Left kidney (tissue), 2 donors: ENCODE results near the gene PREX1. TPM values are rescaled to one million over a fixed set of nuclear protein-coding genes. Genes with fewer than 3 reads are reported as not detected.

ENCODE experiments used
- DNase-seq: peaks from one replicate; pipeline ENCODE4 v3.0.0-alpha.2; 2013
- polyA plus RNA-seq: library from polyadenylated mRNA; unstranded; fragments of 120-200 nt; gene quantifications from one replicate; pipeline ENCODE4 v1.2.1, GENCODE V29; 2013; ENCODE audit not compliant: insufficient read length

Gene PREX1
- polyA plus RNA-seq, 1 donor, result 11.7 TPM

DNA sequence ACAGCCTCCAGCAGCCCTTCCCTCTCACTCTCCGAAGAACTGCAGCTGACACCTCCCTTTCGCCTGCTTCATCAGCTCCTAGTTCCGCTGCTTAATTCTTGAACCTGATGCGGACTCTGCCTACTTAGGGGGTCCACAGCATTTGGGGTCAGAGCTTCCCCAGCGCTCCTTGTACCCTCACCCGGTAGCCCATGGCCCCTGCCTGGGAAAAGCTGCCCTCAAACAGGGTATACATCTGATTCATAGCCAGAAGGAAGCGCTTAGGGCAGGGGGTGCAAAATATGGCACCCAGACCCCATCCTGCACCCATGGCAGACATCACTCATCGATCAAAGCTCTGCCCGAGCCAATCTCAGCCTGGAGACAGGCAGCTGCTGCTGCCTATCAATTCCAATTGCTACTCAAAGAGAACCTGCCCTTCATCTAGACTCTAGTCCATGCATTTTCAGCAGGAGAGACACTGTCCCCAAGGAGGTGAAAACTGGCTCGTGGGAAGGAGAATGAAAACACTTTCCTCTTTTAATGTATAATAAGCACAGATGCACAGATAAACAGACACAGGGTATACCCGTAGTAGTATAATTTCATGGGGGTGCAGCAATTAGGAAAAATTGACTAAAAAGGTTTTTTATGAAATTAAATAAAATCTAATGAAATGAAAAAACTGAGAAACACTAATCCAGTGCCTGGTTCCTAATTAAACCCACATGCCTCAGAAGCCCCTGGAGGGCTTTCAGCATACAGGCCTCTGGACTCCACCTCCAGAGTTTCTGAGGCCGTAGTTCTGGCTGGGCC is 194.8 kb downstream of the PREX1 start:
- DNase-seq, result no peak

DNA sequence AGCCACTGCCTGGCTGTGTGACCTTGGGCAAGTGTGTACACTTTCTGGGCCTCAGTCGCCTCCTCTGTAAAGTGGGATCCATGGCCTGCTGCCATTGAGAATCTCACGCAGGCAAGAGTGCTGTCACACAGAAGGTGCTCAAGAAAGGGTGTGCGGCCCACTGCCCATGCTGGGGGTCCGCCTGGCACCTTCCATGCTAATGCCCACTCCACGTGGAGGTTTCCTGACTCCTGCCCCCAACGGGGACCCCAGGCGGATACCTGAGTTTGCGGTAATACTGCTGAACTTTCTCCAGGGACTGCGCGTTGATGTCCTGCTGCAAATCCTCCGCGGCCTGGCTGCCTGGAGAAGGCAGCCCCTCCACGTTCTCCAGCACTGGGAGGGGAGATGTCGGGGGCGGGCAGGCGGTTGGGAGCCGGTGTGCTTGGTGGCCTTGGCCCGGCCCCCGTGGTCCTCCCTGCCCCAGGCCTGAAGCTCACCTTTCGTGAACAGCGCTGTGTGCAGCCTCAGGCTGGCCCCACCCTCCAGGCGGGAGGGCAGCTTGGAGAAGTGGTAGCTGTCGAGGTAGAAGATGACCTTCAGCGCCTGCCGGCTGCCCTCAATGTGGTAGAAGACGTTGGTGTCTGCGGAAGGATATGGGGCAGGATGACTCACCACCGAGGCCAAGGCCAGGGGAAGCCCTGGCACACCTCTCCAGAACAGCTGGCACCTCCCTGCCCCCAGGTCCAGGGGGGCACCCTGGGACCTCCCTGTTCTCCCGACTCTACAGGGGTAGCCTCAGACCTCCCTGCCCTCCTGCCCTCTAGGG is 195.6 kb downstream of the PREX1 start:
- DNase-seq, result no peak

DNA sequence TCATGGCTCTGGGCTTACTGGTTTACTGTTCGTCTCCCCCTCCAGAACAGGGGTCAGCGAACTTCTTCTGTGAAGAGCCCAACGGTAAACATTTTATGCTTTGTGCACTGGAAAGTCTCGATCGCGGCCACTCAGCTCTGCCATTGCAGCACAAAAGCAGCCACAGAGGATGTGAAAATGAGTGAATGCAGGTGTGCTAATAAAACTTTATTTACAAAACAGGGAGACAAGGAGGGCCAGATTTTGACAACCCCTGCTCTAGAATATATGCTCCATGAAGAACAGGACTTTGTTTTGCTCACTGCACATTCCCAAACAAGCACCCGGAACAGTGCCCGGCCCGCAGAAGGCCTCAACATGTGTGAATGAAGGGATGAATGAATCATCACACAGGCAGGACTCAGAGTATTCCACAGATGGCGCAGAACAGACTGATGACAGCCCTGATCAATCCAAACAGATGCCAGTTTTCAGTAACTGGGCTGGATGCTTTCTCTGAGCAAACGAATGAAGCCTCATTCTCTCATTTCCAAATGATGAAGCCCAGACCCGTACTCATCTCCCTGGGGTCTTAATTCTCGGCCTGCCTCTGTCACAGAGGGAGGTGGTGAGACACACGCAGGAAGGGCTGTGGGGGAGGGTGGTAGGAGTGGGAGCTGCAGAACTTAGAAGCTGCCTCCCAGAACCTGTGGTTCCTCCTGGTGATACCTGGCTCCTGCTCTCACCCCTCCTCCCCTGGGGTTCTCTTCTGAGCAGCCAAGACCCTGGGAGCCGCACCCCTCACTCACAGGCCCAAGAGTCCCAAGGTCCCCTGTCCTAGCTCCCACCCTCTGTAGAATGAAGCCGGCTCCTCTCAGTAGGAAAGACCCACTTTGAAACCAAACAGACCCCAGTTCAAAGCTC is 196.4 kb downstream of the PREX1 start:
- no peak for DNase-seq

DNA sequence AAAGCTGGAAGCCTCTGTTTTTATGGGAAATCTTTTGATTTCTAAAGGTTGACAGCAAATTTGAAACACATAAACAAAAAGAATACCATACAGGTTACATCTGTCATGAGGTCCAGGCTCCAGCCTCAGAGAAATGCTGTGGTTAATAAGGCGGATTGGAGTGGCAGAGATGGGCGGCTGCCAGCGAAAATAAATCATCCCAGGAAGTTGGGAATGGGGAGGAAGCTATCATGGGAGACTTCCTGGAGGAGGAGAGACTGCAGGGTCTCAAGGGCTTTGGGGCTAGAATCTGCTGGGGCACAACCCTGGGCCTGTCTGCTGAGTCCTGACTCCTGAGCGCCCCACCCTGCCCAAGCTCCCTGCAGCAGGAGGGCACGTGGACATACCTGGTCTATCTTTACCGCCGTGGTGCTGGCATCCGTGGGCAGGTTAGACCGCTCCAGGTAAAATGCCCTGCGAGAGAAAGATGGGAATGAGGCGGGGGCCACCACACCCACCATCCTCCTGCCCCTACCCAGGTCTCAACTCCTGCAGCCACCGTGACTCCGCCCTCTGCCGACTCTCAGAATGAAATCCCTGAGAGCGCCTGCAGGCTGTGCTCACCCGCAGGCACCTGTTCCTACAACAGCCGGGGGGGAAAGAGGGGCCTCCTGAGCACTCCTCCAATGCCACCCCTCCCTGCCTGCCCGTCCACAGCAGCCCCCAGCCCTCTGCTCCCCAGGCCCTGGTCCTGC is 197.3 kb downstream of the PREX1 start:
- no peak for DNase-seq

DNA sequence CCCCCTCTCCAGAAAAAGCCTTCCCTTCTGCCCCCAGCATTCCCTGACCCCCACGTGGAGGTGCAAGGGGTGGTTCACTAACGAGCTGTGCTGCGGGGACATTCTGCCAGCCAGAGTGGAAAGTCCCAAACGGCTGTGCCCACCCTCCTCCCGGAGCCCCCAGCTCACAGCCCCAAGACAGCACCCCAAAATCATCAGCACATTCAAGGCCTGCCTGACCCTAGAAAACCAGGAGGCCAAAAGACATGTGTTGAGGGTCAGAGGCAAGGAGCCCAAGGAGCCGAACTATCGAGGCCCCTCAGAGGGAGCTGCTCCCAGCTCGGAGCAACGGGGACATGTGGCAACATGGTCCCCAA is 197.9 kb downstream of the PREX1 start:
- no peak for DNase-seq

DNA sequence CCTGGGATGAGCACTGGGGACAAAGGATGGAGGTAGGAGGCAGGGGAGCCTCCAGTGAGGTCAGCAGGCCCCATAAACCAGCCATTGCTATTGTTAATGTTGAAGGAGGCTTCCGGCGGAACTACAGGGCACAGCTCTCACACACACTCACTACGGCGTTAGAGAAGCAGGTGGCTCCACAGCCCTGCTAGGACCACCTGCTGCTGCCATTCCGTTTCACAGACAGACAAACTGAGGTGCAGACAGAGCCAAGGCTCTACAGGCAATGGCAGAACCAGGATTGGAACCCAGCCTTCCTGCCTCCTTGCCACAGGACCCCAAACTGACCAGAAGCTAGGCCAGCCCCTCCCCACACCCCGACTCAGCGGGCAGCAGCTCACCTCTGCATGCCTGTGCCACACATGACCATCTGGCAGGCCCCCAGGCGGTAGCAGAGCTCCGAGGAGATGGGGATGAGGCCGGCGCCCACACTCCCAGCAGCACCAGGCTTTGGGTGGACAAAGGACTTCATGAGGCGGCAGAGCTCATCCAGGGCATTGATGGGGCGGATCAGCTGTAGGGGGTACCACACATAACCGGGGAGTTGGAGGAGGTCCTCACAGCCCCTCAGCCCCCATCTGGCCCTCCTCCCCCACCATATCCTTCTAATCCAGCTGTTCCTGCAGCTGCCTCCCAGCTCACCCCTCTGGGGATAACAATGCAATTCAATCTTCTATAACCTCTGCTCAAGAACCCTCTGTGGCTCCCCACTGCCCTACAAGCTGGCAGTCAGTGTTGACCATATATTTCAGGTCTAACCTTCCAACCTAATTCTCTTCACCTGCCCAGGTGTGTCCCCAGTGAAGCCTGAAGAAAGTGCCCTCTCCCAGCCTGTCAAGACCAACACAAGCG is 198.5 kb downstream of the PREX1 start:
- no peak for DNase-seq

DNA sequence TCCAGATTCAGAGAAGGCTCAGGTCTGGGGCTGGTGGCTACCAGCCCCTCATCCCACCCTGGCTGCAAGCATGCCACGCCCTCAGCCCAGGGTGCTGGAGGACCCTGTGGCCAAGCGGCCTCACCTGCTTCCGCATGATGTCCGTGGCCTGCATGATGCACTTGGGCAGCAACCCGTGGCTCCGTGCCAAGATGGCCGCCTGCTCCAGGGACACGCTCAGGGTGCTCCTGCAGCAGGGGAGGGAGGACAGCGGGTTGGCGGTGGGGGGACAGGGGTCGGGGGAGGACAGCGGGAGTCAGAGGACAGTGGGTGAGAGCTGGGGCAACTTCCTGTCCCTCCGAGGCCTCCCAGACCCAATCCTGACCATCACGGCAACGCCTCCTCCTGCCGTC is 200.1 kb downstream of the PREX1 start:
- DNase-seq, result no peak

DNA sequence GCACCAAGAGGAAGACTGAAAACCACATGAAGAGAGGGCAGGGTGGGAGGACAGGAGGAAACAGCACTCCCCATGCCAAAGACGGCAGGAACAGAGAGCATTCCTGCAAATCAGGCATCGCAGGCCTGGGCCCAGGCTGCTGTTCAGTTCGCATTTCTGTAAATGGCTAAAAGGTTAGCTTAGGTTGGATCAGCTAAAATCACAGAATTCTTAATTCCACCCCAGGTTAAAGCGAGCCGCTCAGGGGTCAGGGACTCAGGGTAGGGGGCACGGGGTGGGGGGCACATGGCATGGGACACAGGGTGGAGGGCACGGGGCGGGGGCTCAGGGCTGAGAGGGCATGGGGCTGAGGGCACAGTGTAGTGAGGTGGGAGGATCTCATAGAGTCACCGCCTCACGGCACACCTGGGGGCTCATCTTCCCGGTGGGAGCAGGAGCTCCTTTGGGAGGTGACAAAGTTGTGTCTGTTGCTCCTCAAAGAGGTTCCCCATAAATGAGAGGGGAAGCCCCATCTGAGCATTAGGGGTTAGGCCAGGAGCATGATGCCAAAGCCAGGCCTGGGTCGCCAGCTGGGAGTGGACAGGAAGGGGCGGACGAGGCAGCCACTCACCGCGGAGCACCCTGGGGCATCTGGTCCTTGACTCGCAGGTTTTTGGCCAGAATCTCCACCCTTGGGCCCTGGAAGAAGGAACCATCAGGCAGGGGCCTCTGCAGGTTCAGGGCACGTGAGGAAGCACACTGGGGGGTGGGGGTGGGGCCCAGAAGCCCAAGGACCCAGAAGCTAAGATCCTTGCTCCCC is 200.7 kb downstream of the PREX1 start:
- DNase-seq, result no peak

DNA sequence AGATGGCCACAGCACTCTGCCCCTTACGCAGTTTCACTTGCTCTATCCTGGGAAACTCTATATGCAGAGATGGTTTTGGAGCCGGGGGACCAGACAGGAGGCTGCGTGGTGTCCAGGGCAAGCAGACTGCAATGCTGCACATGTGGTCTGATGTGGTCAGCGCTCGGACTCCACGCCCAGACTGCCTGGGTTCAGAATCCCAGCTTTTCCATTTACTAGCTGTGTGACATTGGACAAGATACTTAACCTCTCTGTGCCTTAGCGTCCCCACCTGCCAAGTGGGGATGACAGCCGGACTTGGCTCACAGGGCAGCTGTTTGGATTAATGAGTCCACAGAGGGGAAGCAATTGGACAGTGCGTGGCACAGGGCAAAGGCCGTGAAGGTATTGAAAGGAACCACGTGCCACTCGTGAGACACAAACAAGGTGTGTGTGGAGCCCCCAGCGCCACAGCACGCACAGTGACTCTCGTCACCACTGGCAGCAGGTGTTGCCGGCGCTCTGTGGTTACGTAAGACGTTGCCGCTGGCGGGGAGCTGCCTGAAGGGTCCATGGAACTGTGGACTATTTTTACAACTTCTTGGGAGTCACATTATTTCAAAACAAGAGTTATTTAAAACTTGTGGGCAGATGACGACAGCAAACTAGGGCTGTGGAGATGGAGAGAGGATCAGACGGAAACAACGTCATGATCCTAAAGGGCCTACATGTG is 201.4 kb downstream of the PREX1 start:
- DNase-seq, result no peak

DNA sequence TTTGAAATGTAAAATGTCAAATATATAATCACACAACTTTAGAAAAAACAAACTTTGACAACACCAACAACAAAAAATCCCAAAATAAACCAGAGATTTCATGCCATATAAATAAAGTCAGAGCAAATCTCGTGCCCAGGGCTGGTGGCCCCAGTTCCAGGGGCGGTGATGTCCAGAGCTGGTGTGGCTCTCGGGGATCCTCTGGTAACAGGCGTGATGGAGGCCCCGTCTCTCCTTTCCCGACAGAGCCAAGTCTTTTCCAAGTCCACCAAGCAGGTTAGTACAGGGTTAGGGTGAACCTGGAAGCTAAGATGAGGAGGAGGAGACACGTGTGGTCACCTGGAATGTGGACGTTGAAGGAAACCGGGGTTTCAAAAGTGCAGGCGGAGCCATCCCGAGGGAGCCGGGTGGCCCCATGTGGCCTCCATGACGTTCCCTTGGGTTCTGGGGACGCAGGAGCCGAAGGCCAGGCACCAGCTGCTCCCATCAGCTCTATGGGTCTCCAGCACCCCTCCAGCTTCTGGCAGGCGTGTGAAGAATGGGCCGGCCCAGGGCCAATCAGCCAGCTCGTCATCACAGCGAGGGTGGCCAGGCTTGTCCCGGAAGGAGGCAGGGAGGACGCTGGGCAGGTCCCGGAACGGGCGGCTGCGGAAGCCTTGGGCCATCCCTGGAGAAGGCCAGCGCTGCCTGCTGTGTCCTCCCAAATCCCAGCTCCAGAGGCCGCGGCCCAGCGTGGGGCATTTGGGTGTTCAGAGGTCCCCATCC is 202.5 kb downstream of the PREX1 start:
- no peak for DNase-seq

DNA sequence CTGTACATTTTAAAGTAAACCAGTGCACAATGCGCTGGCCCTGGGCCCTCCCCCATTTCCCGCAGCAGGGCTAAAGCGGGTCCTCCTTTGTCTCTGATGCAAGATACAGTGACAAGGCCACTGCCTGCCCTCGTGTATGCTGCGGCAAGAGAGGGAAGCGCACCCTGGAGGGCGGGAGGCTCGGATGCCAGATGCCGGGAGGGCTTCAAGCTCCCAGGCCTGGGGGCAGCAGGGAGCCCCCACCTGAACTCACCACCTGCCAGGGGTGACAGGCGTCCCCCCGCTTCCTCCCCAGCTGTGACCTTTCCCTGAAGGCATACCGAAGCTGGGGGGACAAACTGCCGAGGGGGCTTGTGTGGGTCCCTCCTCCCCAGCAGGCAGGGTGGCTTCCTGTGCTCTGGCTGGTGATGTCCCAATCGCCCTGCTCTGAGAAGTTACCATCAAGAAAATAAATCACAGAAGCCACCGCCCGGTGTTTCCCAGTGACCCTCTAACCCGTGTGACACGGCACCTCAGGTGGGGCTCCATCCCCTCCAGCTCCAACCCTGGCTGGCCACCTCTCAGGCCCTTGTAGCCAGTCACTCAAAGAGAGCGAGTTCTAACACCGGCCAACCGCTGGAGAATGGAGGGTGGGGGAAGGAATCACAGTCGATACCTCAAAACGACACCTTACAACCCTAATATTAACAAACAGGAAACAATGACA is 203.3 kb downstream of the PREX1 start:
- no peak for DNase-seq

DNA sequence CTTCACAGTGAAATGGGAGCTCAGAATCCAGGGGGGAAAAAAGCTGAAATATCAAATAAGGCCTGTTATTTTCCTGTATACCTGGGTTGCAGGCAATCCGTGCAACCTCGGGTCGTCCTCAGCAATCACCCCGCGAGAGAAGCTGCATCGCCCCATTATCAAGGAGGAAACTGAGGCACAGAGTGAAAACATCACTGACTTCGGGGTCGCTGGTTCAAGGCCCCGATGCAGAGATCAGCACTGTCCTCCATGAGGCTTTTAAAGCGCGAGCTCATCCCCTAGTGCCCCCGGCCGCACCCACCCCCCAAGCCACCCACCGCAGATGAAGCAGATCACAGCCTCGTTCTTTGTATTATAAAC is 203.9 kb downstream of the PREX1 start:
- DNase-seq, result no peak

DNA sequence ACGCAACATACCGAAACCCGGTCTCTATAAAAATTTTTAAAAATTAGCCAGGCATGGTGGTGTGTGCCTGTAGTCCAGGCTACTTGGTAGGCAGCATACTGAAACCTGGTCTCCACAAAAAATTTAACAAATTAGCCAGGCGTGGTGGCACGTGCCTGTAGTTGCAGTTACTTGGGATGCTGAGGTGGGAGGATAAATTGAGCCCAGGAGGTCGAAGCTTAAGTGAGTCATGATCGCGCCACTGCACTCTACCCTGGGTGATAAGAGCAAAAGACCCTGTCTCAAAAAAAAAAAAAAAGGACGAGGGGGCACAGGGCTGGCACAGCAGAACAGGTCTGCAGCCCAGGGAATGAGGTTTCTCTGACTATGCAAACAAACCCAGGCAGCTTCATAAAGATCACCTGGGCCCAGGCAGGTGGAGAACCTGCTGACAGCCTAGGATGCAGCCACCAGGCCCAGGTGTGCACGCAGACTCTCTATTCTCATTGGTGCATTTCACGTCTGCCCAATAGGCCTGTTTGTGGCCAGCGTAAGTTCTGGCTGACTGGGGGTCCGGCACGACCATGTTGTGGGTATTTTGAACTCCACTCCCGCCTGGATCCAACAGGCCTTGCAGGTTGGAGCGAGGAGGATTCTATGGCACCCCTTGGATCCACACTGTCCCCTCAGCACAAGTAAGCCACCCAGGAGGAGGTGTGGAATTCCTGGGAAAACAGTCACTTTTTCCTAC is 204.5 kb downstream of the PREX1 start:
- DNase-seq, result no peak

DNA sequence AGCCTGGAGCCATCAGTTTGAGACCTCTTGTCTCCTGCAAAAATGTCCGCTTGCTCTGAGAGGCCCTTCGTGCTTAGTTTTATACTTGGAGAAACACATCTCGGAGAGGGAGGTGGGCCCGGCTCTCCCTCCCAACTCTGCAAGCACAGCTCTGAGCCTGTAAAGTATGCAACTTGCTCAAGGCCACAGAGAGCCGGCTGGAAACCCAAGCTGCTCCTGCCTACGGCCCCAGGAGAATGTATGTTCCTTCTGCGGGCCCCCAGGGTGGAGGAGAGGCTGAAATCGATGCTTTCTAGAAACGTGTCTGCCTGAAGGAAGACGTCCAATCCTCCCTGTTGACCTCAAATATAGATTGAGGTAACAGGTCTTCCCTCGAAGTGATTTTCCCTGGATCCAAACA is 205.4 kb downstream of the PREX1 start:
- DNase-seq, result no peak

DNA sequence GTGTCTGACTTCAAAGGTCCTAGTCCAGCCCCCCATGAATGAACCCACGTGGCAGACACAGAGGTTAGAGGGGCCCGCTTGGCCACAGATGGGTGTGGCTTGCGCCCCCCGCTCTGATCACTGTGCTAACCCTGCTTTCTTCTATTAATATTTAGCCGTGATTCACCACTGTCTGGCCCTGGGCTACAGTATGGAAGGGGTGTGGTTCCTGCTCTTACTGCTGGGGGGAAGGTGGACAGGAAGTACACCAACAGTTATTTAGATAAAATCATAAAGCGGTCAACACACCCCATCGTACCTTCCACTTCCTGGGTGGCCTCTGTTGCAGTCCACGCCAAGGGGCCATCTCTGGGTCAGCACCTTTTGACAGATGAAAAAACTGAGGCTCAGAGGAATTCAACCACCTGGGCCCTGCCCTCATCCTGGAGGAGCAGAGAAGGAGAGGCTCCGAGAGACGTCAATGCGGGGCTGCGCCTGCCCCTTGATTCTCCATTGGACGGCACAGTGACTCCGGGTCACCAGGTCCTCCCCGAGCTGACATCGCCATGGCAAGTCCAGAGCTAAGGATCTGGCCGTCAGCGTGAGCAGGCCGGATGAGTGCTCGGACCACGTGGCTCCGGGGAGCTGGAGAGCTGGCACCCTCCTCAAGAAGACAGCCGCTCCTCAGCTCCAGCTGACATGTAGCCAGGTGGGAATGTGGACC is 206.3 kb downstream of the PREX1 start:
- no peak for DNase-seq
